ENCODE results near the gene TMEM256. TPM values are rescaled to one million over a fixed set of nuclear protein-coding genes. Genes with fewer than 3 reads are reported as not detected.

TMEM256 gene
- total RNA-seq, 1 donor from 2014 or later = 45.2 TPM

DNA sequence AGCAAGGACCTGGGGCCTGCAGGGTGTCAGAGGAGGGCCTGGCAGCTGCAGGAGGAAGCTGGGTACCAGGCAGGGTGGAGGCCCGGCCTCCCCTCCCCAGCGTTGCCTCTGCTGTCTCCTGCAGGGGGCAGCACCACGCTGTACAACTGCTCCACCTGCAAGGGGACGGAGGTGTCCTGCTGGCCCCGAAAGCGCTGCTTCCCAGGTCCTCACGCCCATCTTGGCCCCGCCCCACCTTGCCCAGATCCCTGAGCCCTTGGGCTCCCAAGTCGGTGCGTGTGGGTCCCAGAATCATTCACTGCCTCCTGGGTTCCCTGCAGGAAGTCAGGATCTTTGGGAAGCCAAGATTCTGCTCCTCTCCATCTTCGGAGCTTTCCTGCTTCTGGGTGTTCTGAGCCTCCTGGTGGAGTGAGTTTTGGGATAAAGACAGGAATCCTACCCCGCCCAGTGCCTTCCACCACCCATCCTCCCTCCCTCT lies 47.8 kb downstream of the TMEM256 start:
- no peak overlapping the region for H3K27ac ChIP-seq
- ATAC-seq (peak; percentile 71), DNase-seq (peak; percentile 94)
- no peaks in the 10 kb centered on the region for H3K27me3 ChIP-seq
- H3K4me3 ChIP-seq = no peak overlapping the region
- H3K4me1 ChIP-seq = peaks cover 25% of the 10 kb centered on the region
- no peaks in the 10 kb centered on the region for H3K36me3 ChIP-seq
- TF ChIP-seq, protein P1, sequence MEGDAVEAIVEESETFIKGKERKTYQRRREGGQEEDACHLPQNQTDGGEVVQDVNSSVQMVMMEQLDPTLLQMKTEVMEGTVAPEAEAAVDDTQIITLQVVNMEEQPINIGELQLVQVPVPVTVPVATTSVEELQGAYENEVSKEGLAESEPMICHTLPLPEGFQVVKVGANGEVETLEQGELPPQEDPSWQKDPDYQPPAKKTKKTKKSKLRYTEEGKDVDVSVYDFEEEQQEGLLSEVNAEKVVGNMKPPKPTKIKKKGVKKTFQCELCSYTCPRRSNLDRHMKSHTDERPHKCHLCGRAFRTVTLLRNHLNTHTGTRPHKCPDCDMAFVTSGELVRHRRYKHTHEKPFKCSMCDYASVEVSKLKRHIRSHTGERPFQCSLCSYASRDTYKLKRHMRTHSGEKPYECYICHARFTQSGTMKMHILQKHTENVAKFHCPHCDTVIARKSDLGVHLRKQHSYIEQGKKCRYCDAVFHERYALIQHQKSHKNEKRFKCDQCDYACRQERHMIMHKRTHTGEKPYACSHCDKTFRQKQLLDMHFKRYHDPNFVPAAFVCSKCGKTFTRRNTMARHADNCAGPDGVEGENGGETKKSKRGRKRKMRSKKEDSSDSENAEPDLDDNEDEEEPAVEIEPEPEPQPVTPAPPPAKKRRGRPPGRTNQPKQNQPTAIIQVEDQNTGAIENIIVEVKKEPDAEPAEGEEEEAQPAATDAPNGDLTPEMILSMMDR (IDR thresholded peaks at IDR 0.05) = peak; percentile 91
- intact Hi-C loops (cut with DNase I) = no loop called here
- no peaks in the 10 kb centered on the region for H3K9me3 ChIP-seq

DNA sequence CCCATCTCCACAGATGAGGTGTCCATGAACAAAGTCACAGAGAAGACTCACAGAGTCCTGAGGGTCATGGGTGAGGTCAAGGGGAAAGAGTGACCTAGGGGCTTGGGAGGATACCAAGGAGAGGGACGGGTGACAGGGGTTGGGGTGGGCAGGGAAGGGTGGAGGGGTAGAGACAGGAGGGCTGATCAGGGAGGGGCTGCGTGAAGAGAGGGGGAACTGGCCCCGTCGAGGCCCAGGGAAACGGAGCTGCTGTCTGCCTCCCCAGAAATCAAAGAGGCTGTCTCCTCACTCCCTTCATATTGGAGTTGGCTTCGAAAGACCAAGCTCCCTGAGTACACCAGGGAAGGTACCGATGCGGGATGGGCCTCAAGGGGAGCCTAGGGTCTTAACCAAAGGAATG lies 48.3 kb downstream of the TMEM256 start:
- H3K9me3 ChIP-seq = no peaks in the 10 kb centered on the region
- ATAC-seq (no peak), DNase-seq (no peak)
- no peak overlapping the region for H3K4me3 ChIP-seq
- H3K27me3 ChIP-seq = no peaks in the 10 kb centered on the region
- TF ChIP-seq, protein P1 (IDR thresholded peaks at IDR 0.05) = no peak
- no peak overlapping the region for H3K27ac ChIP-seq
- H3K36me3 ChIP-seq = no peaks in the 10 kb centered on the region
- intact Hi-C loops (cut with DNase I) = no loop called here
- peaks cover 25% of the 10 kb centered on the region for H3K4me1 ChIP-seq

DNA sequence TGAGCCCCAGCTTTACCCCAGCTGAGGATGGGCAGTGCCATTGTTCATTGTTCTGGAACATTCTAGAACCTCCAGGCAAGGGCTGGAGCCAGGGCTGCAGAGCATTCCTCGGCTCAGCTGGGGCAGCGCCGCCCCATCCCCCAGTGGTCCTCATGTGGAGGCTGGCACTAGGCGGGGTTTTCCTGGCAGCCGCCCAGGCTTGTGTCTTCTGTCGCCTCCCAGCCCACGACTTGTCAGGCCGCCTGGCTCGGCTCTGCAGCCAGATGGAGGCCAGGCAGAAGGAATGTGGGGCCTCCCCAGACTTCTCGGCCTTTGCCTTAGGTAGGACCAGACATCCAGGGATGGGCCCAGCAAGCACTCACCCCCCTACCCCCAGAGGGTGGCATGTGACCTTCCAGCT lies 48.8 kb downstream of the TMEM256 start, which contains the start of gene TMEM95:
TMEM95 (plus strand) TSS at position 104 of the 400 bp plus-strand sequence; CDS start at position 153, 49 bp downstream.
- Histone ChIP-seq H3K4me3 (no peak within 1 kb of the TSS), H3K4me1 (peaks cover 25% of the 10 kb centered on the region)

DNA sequence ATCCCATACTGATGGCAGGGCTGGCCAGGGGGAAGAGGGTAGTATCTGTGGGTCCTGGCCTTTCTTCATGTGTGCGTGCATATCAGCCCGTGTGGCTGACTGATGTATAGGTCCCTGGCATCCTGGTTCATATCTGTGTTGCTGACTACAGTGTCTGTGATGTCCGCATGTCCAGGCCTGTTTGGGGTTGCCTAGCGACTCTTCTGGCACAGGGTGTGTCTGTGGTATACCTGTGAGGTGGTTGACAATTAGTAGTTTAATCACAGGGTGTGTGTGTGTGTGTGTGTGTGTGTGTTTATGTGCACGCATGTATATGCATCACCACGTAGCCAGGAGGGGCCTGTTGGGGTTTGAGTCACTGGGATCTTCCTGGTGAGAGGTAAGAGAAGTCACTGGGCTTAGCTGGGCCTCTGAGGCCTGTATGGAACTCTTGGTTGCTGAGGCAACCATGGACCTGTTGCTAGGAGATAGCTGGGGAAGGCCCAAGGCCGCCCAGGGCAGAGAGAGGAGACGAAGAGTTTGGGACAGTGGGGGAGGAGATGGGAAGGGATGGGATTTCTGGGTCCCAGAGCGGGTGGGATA lies 49.5 kb downstream of the TMEM256 start:
- Histone ChIP-seq H3K27ac (no peak overlapping the region), H3K4me3 (no peak overlapping the region), H3K36me3 (no peaks in the 10 kb centered on the region), H3K27me3 (no peaks in the 10 kb centered on the region), H3K9me3 (no peaks in the 10 kb centered on the region), H3K4me1 (peaks cover 32% of the 10 kb centered on the region)
- TF ChIP-seq, protein P1 (IDR thresholded peaks at IDR 0.05) = no peak
- intact Hi-C loops (cut with DNase I) = no loop called here
- DNase-seq (no peak), ATAC-seq (no peak)

More for the DNA sequence above, 48.8 kb downstream of the TMEM256 start, which contains the start of gene TMEM95:
- no peaks in the 10 kb centered on the region for H3K36me3 ChIP-seq
- H3K27ac ChIP-seq = no peak within 1 kb of the TSS
- no peaks in the 10 kb centered on the region for H3K9me3 ChIP-seq
- TF ChIP-seq, protein P1 (IDR thresholded peaks at IDR 0.05) = no peak
- intact Hi-C loops (cut with DNase I) = no loop called here
- ATAC-seq (no peak), DNase-seq (peak; percentile 67)
- no peaks in the 10 kb centered on the region for H3K27me3 ChIP-seq

Other genes with a start within 250 kb of the TMEM256 start
- 4.3 TPM for gene ASGR1, start 224.7 kb downstream of the TMEM256 start, total RNA-seq
- 30.7 TPM for gene DLG4, start 184.3 kb downstream of the TMEM256 start, total RNA-seq
- gene ACADVL, start 184.2 kb downstream of the TMEM256 start, total RNA-seq = 544 TPM
- gene DVL2, start 169.6 kb downstream of the TMEM256 start, total RNA-seq = 41.0 TPM
- gene PHF23, start 164.6 kb downstream of the TMEM256 start, total RNA-seq = 36.9 TPM
- gene GABARAP, start 161.6 kb downstream of the TMEM256 start, total RNA-seq = 547 TPM
- 141 TPM for gene CTDNEP1, start 152.4 kb downstream of the TMEM256 start, total RNA-seq
- gene ELP5, start 151.9 kb downstream of the TMEM256 start, total RNA-seq = 35.0 TPM
- gene CLDN7, start 141.6 kb downstream of the TMEM256 start, total RNA-seq = 117 TPM
- 1.6 TPM for gene SLC2A4, start 122.4 kb downstream of the TMEM256 start, total RNA-seq
- not detected for gene YBX2, start 109.5 kb downstream of the TMEM256 start, total RNA-seq
- 241 TPM for gene EIF5A, start 96.5 kb downstream of the TMEM256 start, total RNA-seq
- 62.9 TPM for gene GPS2, start 88.7 kb downstream of the TMEM256 start, total RNA-seq
- 37.6 TPM for gene NEURL4, start 74.8 kb downstream of the TMEM256 start, total RNA-seq
- 23.2 TPM for gene ACAP1, start 67.6 kb downstream of the TMEM256 start, total RNA-seq
- 8.9 TPM for gene KCTD11, start 51.9 kb downstream of the TMEM256 start, total RNA-seq
- gene TMEM95, start 48.9 kb downstream of the TMEM256 start, total RNA-seq = not detected
- 5.8 TPM for gene TNK1, start 23.0 kb downstream of the TMEM256 start, total RNA-seq
- gene PLSCR3, start 9.6 kb downstream of the TMEM256 start, total RNA-seq = 30.3 TPM
- gene NLGN2, start 3.7 kb upstream of the TMEM256 start, total RNA-seq = 11.7 TPM
- gene SPEM1, start 16.2 kb upstream of the TMEM256 start, total RNA-seq = not detected
- gene SPEM2, start 21.5 kb upstream of the TMEM256 start, total RNA-seq = not detected
- not detected for gene SPEM3, start 24.8 kb upstream of the TMEM256 start, total RNA-seq
- 7.4 TPM for gene TMEM102, start 31.3 kb upstream of the TMEM256 start, total RNA-seq
- gene FGF11, start 35.4 kb upstream of the TMEM256 start, total RNA-seq = 1.1 TPM
- 10.1 TPM for gene CHRNB1, start 41.0 kb upstream of the TMEM256 start, total RNA-seq
- 84.7 TPM for gene ZBTB4, start 75.5 kb upstream of the TMEM256 start, total RNA-seq
- gene SLC35G6, start 77.3 kb upstream of the TMEM256 start, total RNA-seq = not detected
- 105 TPM for gene POLR2A, start 80.3 kb upstream of the TMEM256 start, total RNA-seq
- gene TNFSF12, start 145.0 kb upstream of the TMEM256 start, total RNA-seq = 75.7 TPM
- gene TNFSF13, start 154.7 kb upstream of the TMEM256 start, total RNA-seq = 101 TPM
- 57.6 TPM for gene SENP3, start 157.8 kb upstream of the TMEM256 start, total RNA-seq
- gene CD68, start 175.5 kb upstream of the TMEM256 start, total RNA-seq = 398 TPM
- gene MPDU1, start 179.8 kb upstream of the TMEM256 start, total RNA-seq = 58.2 TPM
- gene SOX15, start 186.0 kb upstream of the TMEM256 start, total RNA-seq = 0.67 TPM
- gene FXR2, start 210.8 kb upstream of the TMEM256 start, total RNA-seq = 39.3 TPM
- 81.7 TPM for gene SAT2, start 223.7 kb upstream of the TMEM256 start, total RNA-seq
- 0.87 TPM for gene SHBG, start 226.0 kb upstream of the TMEM256 start, total RNA-seq
- gene ATP1B2, start 246.8 kb upstream of the TMEM256 start, total RNA-seq = 4.8 TPM